Panc1 (cell line): ENCODE results near the gene ZNF554. TPM values are rescaled to one million over a fixed set of nuclear protein-coding genes. Genes with fewer than 3 reads are reported as not detected.

ENCODE experiments used
- ATAC-seq: fragments of 200-7000 bp; cut with Tn5 transposase; 2 replicates; pipeline ENCODE4 v1.9.1; 2020; ENCODE audit warnings: mild to moderate bottlenecking, moderate library complexity
- BruUV-seq: library from RNA; stranded (reverse); fragments of 400-500 nt; replicated peaks from 2 replicates; lab custom pipeline; 2021; lab: Mats Ljungman, UMichigan
- CTCF ChIA-PET: fragments of 300-600 bp; sonication (Branson Sonifier 250); formaldehyde crosslinking; loops from one replicate; lab custom pipeline; 2022; ENCODE audit warnings: antibody characterized with exemption; lab: Charles Lee
- POLR2A ChIA-PET: fragments of 300-600 bp; sonication (Branson Sonifier 250); formaldehyde crosslinking; loops from one replicate; lab custom pipeline; 2022; ENCODE audit warnings: antibody characterized with exemption; lab: Charles Lee
- DNase-seq: peaks from one replicate; pipeline ENCODE4 v3.0.0-alpha.2; 2010; ENCODE audit warnings: low read depth, low spot score
- H3K27ac ChIP-seq: 2 replicates; pipeline ENCODE4 v1.5.1; 2011; ENCODE audit warnings: mild to moderate bottlenecking, low read length, inconsistent platforms
- H3K27me3 ChIP-seq: fragments of 200-500 bp; sonication (Bioruptor generic); 2 replicates; pipeline ENCODE4 v1.6.0; 2014; ENCODE audit warnings: low read length, inconsistent platforms; ENCODE audit not compliant: control insufficient read depth, insufficient read depth
- H3K36me3 ChIP-seq: fragments of 200-500 bp; sonication (Bioruptor generic); 2 replicates; pipeline ENCODE4 v1.5.1; 2014; ENCODE audit warnings: inconsistent platforms, mild to moderate bottlenecking, low read length, moderate library complexity; ENCODE audit not compliant: control insufficient read depth, insufficient read depth
- H3K4me1 ChIP-seq: 2 replicates; pipeline ENCODE4 v1.5.1; 2011; ENCODE audit warnings: inconsistent platforms, mild to moderate bottlenecking, low read length, moderate library complexity; ENCODE audit not compliant: control insufficient read depth, insufficient read depth
- H3K4me3 ChIP-seq, 2 experiments: 2 replicates each; pipeline ENCODE4 v1.5.1; 2011 to 2012; ENCODE audit warnings: low read depth in 2 of 2, low read length in 2 of 2, mild to moderate bottlenecking in 2 of 2, inconsistent platforms in 1 of 2, moderate library complexity in 1 of 2
- H3K9me3 ChIP-seq: fragments of 200-500 bp; sonication (Bioruptor generic); 2 replicates; pipeline ENCODE4 v1.5.1; 2014; ENCODE audit warnings: low read depth, mild to moderate bottlenecking, inconsistent platforms, low read length, moderate library complexity; ENCODE audit not compliant: control insufficient read depth, insufficient read depth
- POLR2AphosphoS5 ChIP-seq: IDR thresholded peaks from 2 replicates; pipeline ENCODE4 v1.6.1; 2012; ENCODE audit warnings: mild to moderate bottlenecking, low read depth, low read length, moderate library complexity
- SIN3A ChIP-seq: IDR thresholded peaks from 2 replicates; pipeline ENCODE4 v1.6.1; 2012; ENCODE audit warnings: low read depth, mild to moderate bottlenecking, low read length, moderate library complexity, borderline replicate concordance; ENCODE audit not compliant: insufficient read depth
- TCF7L2 ChIP-seq: IDR thresholded peaks from 2 replicates; pipeline ENCODE4 v1.6.1; 2011; ENCODE audit warnings: mild to moderate bottlenecking, low read depth, low read length, inconsistent platforms
- in situ Hi-C: cut with HindIII; loops from 2 replicates; pipeline ENCODE4 v1.10.0; 2016; ENCODE audit warnings: low sequenced_read_pairs, low pct_unique_long_range_greater_than_20kb
- intact Hi-C: fragments of 100-400 bp; cut with micrococcal nuclease; formaldehyde crosslinking; loops from one replicate; pipeline ENCODE4 v1.10.0; 2022; ENCODE audit not compliant: unreplicated experiment
- total RNA-seq: library from RNA; stranded (reverse); gene quantifications from one replicate; pipeline ENCODE4 v1.2.1, GENCODE V29; 2021; ENCODE audit not compliant: unreplicated experiment
- TF ChIP-seq, protein P1 (sequence below): fragments of 450-650 bp; IDR thresholded peaks from 2 replicates; pipeline ENCODE4 v1.5.1; 2017; ENCODE audit warnings: mild to moderate bottlenecking
- TF ChIP-seq, protein P2 (sequence below), 2 experiments: IDR thresholded peaks; 2 replicates each; pipeline ENCODE4 v1.6.1; 2011 to 2012; ENCODE audit warnings: low read depth in 2 of 2, control low read depth in 1 of 2, low read length in 1 of 2, mild to moderate bottlenecking in 1 of 2, moderate library complexity in 1 of 2; ENCODE audit not compliant: insufficient read depth in 1 of 2

ZNF554 gene
- total RNA-seq, 1 experiment from 2014 or later = 1.5 TPM

- in situ Hi-C loops = no loop called here
- TSS peak; percentile 14 for BruUV-seq
- POLR2A ChIA-PET = no interaction called here
- ATAC-seq (no peak), DNase-seq (no peak)
- Histone ChIP-seq H3K4me1 (no peaks in the 10 kb centered on the region), H3K9me3 (peaks cover 68% of the 10 kb centered on the region), H3K4me3 (no peak overlapping the region), H3K36me3 (peaks cover 5% of the 10 kb centered on the region), H3K27me3 (no peaks in the 10 kb centered on the region), H3K27ac (no peak overlapping the region)
- intact Hi-C loops = no loop called here
- TF ChIP-seq TCF7L2 (no peak), POLR2AphosphoS5 (no peak)
- TF ChIP-seq, protein P1, sequence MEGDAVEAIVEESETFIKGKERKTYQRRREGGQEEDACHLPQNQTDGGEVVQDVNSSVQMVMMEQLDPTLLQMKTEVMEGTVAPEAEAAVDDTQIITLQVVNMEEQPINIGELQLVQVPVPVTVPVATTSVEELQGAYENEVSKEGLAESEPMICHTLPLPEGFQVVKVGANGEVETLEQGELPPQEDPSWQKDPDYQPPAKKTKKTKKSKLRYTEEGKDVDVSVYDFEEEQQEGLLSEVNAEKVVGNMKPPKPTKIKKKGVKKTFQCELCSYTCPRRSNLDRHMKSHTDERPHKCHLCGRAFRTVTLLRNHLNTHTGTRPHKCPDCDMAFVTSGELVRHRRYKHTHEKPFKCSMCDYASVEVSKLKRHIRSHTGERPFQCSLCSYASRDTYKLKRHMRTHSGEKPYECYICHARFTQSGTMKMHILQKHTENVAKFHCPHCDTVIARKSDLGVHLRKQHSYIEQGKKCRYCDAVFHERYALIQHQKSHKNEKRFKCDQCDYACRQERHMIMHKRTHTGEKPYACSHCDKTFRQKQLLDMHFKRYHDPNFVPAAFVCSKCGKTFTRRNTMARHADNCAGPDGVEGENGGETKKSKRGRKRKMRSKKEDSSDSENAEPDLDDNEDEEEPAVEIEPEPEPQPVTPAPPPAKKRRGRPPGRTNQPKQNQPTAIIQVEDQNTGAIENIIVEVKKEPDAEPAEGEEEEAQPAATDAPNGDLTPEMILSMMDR = no peak
- CTCF ChIA-PET = no interaction called here
These were observed 33.4 kb downstream of the ZNF554 start for GRCh38 chr19:2853015-2853606.

- Histone ChIP-seq H3K36me3 (peaks cover 5% of the 10 kb centered on the region), H3K4me1 (no peaks in the 10 kb centered on the region), H3K27me3 (no peaks in the 10 kb centered on the region), H3K9me3 (peaks cover 64% of the 10 kb centered on the region), H3K27ac (no peak overlapping the region), H3K4me3 (no peak overlapping the region)
- ChIA-PET POLR2A (interaction anchor here (0.6 kb wide), 1 partner anchor 346 kb away, joined by 4 read pairs; no protein-coding TSS in a partner anchor), CTCF (no interaction called here)
- BruUV-seq = no TSS peak
- in situ Hi-C loops = no loop called here
- TF ChIP-seq, protein P1 = no peak
- no peak for TF ChIP-seq SIN3A
- TF ChIP-seq, protein P2, sequence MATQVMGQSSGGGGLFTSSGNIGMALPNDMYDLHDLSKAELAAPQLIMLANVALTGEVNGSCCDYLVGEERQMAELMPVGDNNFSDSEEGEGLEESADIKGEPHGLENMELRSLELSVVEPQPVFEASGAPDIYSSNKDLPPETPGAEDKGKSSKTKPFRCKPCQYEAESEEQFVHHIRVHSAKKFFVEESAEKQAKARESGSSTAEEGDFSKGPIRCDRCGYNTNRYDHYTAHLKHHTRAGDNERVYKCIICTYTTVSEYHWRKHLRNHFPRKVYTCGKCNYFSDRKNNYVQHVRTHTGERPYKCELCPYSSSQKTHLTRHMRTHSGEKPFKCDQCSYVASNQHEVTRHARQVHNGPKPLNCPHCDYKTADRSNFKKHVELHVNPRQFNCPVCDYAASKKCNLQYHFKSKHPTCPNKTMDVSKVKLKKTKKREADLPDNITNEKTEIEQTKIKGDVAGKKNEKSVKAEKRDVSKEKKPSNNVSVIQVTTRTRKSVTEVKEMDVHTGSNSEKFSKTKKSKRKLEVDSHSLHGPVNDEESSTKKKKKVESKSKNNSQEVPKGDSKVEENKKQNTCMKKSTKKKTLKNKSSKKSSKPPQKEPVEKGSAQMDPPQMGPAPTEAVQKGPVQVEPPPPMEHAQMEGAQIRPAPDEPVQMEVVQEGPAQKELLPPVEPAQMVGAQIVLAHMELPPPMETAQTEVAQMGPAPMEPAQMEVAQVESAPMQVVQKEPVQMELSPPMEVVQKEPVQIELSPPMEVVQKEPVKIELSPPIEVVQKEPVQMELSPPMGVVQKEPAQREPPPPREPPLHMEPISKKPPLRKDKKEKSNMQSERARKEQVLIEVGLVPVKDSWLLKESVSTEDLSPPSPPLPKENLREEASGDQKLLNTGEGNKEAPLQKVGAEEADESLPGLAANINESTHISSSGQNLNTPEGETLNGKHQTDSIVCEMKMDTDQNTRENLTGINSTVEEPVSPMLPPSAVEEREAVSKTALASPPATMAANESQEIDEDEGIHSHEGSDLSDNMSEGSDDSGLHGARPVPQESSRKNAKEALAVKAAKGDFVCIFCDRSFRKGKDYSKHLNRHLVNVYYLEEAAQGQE (IDR thresholded peaks at IDR 0.05; ENCODE audit: insufficient read depth in 1 of 2, low read depth in 2 of 2, low read length in 1 of 2) = no peak
- no peak for TF ChIP-seq TCF7L2
- no peak for TF ChIP-seq POLR2AphosphoS5
- ATAC-seq (no peak), DNase-seq (no peak)
- intact Hi-C loops = no loop called here
These were observed 35.2 kb downstream of the ZNF554 start for GRCh38 chr19:2854849-2855248.
